ENCODE data around the gene SULT1A2. TPM values are rescaled to one million over a fixed set of nuclear protein-coding genes. Genes with fewer than 3 reads are reported as not detected.
"Not testable (repeated sequence)": the region's sequence is repeated elsewhere in the genome, so short reads cannot be mapped to it uniquely, and the experiment has no call there.

SULT1A2 gene
- total and polyA plus RNA-seq, 7 donors: 0.09 to 1.5 (median 0.34) TPM; not detected in 2

- TF ChIP-seq CTCF (IDR thresholded peaks at IDR 0.05): no peak
- Histone ChIP-seq H3K4me3 (no peak overlapping the region), H3K36me3 (ENCODE audit: insufficient read depth in 1 of 2, low read depth in 1 of 2) (peaks cover 0 to 5% of the 10 kb centered on the region in 2 donors), H3K9me3 (no peaks in the 10 kb centered on the region), H3K27me3 (ENCODE audit: insufficient read depth in 3 of 3, low read length in 2 of 3) (peaks cover 0 to under 1% (median 0%) of the 10 kb centered on the region in 3 donors), H3K4me1 (no peaks in the 10 kb centered on the region), H3K27ac (no peak overlapping the region)
- no peak for ATAC-seq
- intact Hi-C loops (cut with DNase I): no loop called here
- no peak for DNase-seq
- WGBS, 3 donors: 59 to 72% (median 62%) methylated on average over 4 to 5 of the region's 6 CpGs
Observed at GRCh38 chr16:28602529-28602928, 5.7 kb upstream of the SULT1A2 start.

- 73 to 85% (median 80%) methylated on average over 3 to 5 of the region's 10 CpGs for WGBS, 3 donors
- not testable (repeated sequence) for DNase-seq
Observed at GRCh38 chr16:28602062-28602461, 5.2 kb upstream of the SULT1A2 start.

GRCh38 chr16:28601589-28601988 is 4.7 kb upstream of the SULT1A2 start:
- DNase-seq; H3K27ac ChIP-seq; ATAC-seq; H3K36me3 ChIP-seq (ENCODE audit: insufficient read depth in 1 of 2, low read depth in 1 of 2); H3K4me1 ChIP-seq; H3K27me3 ChIP-seq (ENCODE audit: insufficient read depth in 3 of 3, low read length in 2 of 3); H3K4me3 ChIP-seq; H3K9me3 ChIP-seq; intact Hi-C loops (cut with DNase I): not testable (repeated sequence)
- WGBS, 3 donors: 86 to 91% (median 89%) methylated on average over 11 to 12 of the region's 13 CpGs

More at GRCh38 chr16:28602062-28602461, 5.2 kb upstream of the SULT1A2 start:
- intact Hi-C loops (cut with DNase I); H3K27ac ChIP-seq; H3K36me3 ChIP-seq (ENCODE audit: insufficient read depth in 1 of 2, low read depth in 1 of 2); H3K4me1 ChIP-seq; H3K4me3 ChIP-seq; H3K27me3 ChIP-seq (ENCODE audit: insufficient read depth in 3 of 3, low read length in 2 of 3); H3K9me3 ChIP-seq; ATAC-seq: not testable (repeated sequence)

- H3K27me3 ChIP-seq (ENCODE audit: insufficient read depth in 3 of 3, low read length in 2 of 3); H3K27ac ChIP-seq; H3K4me1 ChIP-seq; H3K36me3 ChIP-seq (ENCODE audit: insufficient read depth in 1 of 2, low read depth in 1 of 2); H3K9me3 ChIP-seq; DNase-seq; ATAC-seq; H3K4me3 ChIP-seq; intact Hi-C loops (cut with DNase I): not testable (repeated sequence)
- WGBS, 3 donors: 40 to 68% (median 44%) methylated on average over 4 to 10 of the region's 20 CpGs
Observed at GRCh38 chr16:28600965-28601364, 4.1 kb upstream of the SULT1A2 start.

- H3K36me3 ChIP-seq (ENCODE audit: insufficient read depth in 1 of 2, low read depth in 1 of 2); H3K4me3 ChIP-seq; H3K9me3 ChIP-seq; H3K27me3 ChIP-seq (ENCODE audit: insufficient read depth in 3 of 3, low read length in 2 of 3); H3K27ac ChIP-seq; intact Hi-C loops (cut with DNase I); DNase-seq; H3K4me1 ChIP-seq: not testable (repeated sequence)
- ATAC-seq: peak in 1 of 4 donors; percentile 28
- WGBS, 3 donors: no CpG with 5 or more reads among the region's 17 CpGs
Observed at GRCh38 chr16:28599377-28600285, 2.8 kb upstream of the SULT1A2 start.

- ATAC-seq: no peak
- H3K4me1 ChIP-seq: no peaks in the 10 kb centered on the region
- intact Hi-C loops (cut with DNase I): no loop called here
- peaks cover 0 to 5% (median 0%) of the 10 kb centered on the region in 3 donors for H3K27me3 ChIP-seq (ENCODE audit: insufficient read depth in 3 of 3, low read length in 2 of 3)
- WGBS, 3 donors: 65 to 74% (median 70%) methylated on average over 9 of the region's 9 CpGs
- no peak for DNase-seq
- H3K4me3 ChIP-seq: no peak overlapping the region
- H3K36me3 ChIP-seq (ENCODE audit: insufficient read depth in 1 of 2, low read depth in 1 of 2): no peaks in the 10 kb centered on the region
- TF ChIP-seq CTCF (IDR thresholded peaks at IDR 0.05): no peak
- H3K9me3 ChIP-seq: no peaks in the 10 kb centered on the region
- no peak overlapping the region for H3K27ac ChIP-seq
Observed at GRCh38 chr16:28597692-28598261, 927 bp upstream of the SULT1A2 start.
